GM12878 (cell line): ENCODE data around the gene TMEM209. TPM values are rescaled to one million over a fixed set of nuclear protein-coding genes. Genes with fewer than 3 reads are reported as not detected.

Source experiments
- ATAC-seq: fragments of 200-7000 bp; cut with Tn5 transposase; 3 replicates; pipeline ENCODE4 v1.9.1; 2020; ENCODE audit warnings: mild to moderate bottlenecking, moderate library complexity
- BruUV-seq: library from RNA; stranded (reverse); fragments of 400-500 nt; replicated peaks from 2 replicates; lab custom pipeline; 2021; lab: Mats Ljungman, UMichigan
- CTCF ChIA-PET: fragments of 300-600 bp; sonication (Branson Sonifier 250); formaldehyde crosslinking; extraction: SDS; loops from one replicate; lab custom pipeline; 2021; ENCODE audit warnings: inconsistent platforms; lab: Yijun Ruan, JAX
- POLR2A ChIA-PET: fragments of 350-600 bp; formaldehyde crosslinking; extraction: SDS; loops from one replicate; lab custom pipeline; 2021; ENCODE audit warnings: inconsistent platforms; lab: Charles Lee
- RAD21 ChIA-PET: fragments of 300-600 bp; sonication (Branson Sonifier 250); formaldehyde crosslinking; loops from one replicate; lab custom pipeline; 2023; ENCODE audit warnings: antibody characterized with exemption; ENCODE audit not compliant: unreplicated experiment; lab: Charles Lee
- SMC1A ChIA-PET: fragments of 300-600 bp; sonication (Branson Sonifier 250); formaldehyde crosslinking; loops from one replicate; lab custom pipeline; 2023; ENCODE audit not compliant: unreplicated experiment, uncharacterized antibody; lab: Charles Lee
- DNase-seq: peaks from one replicate; pipeline ENCODE4 v3.0.0-alpha.2; 2011; ENCODE audit warnings: low read depth, low spot score
- FAIRE-seq: peaks from 3 replicates; lab custom pipeline; 2011; peaks lifted over from hg19 to GRCh38; lab: Jason Lieb, UNC
- H2AFZ ChIP-seq: 2 replicates; pipeline ENCODE4 v1.6.0; 2011; ENCODE audit warnings: low read depth, low read length, control low read depth; ENCODE audit not compliant: control insufficient read depth
- H3K27ac ChIP-seq: 2 replicates; pipeline ENCODE4 v1.5.1; 2011; ENCODE audit warnings: control low read depth; ENCODE audit not compliant: control insufficient read depth, insufficient read depth
- H3K27me3 ChIP-seq, 2 experiments: replicated peaks in 1 of 2; 2 replicates each; pipeline versions ENCODE4 v1.6.0 to v1.6.1; 2011; ENCODE audit warnings: low read length in 1 of 2; ENCODE audit not compliant: control insufficient read depth in 2 of 2, insufficient read depth in 2 of 2
- H3K36me3 ChIP-seq, 2 experiments: 2 replicates each; pipeline ENCODE4 v1.5.1; 2011; ENCODE audit warnings: low read length in 1 of 2; ENCODE audit not compliant: control insufficient read depth in 2 of 2, insufficient read depth in 2 of 2
- H3K4me1 ChIP-seq: 2 replicates; pipeline ENCODE4 v1.6.1; 2011; ENCODE audit warnings: mild to moderate bottlenecking, low read length, moderate library complexity, mixed read lengths; ENCODE audit not compliant: control insufficient read depth, insufficient read depth
- H3K4me2 ChIP-seq: 2 replicates; pipeline ENCODE4 v1.6.0; 2011; ENCODE audit warnings: control low read depth; ENCODE audit not compliant: control insufficient read depth, insufficient read depth
- H3K4me3 ChIP-seq: fragments of 200-600 bp; sonication (generic); 2 replicates; pipeline ENCODE4 v1.5.1; 2016
- H3K79me2 ChIP-seq: 2 replicates; pipeline ENCODE4 v1.6.0; 2011; ENCODE audit warnings: low read length; ENCODE audit not compliant: control insufficient read depth, insufficient read depth
- H3K9ac ChIP-seq: 2 replicates; pipeline ENCODE4 v1.8.0; 2011; ENCODE audit warnings: low read length, control low read depth, mixed read lengths; ENCODE audit not compliant: control insufficient read depth, insufficient read depth
- H3K9me3 ChIP-seq: replicated peaks from 3 replicates; pipeline ENCODE4 v1.5.1; 2011; ENCODE audit warnings: mild to moderate bottlenecking, low read length; ENCODE audit not compliant: control insufficient read depth, insufficient read depth
- H4K20me1 ChIP-seq: 2 replicates; pipeline ENCODE4 v1.6.0; 2011; ENCODE audit not compliant: control insufficient read depth, insufficient read depth
- CUX1 ChIP-seq: IDR thresholded peaks from 2 replicates; pipeline ENCODE4 v1.6.1; 2012; ENCODE audit warnings: improper control_type of control experiment, low read depth, low read length; ENCODE audit not compliant: insufficient replicate concordance
- IKZF2 ChIP-seq, 2 experiments: fragments of 450-650 bp; IDR thresholded peaks; 2 replicates each; pipeline ENCODE4 v1.6.1; 2017; ENCODE audit warnings: mild to moderate bottlenecking in 2 of 2, moderate library complexity in 2 of 2
- NFYB ChIP-seq: IDR thresholded peaks from 2 replicates; pipeline ENCODE4 v1.6.1; 2011; ENCODE audit warnings: low read depth, mild to moderate bottlenecking, low read length, improper control_type of control experiment, moderate library complexity; ENCODE audit not compliant: insufficient read depth
- SREBF2 ChIP-seq: IDR thresholded peaks from 2 replicates; pipeline ENCODE4 v1.6.1; 2012; ENCODE audit warnings: mild to moderate bottlenecking, low read length
- STAT1 ChIP-seq: fragments of 450-650 bp; conservative IDR thresholded peaks from 2 replicates; pipeline ENCODE4 v1.6.1; 2014; ENCODE audit warnings: antibody characterized with exemption, mild to moderate bottlenecking
- WGBS: methylation state at CpG from one replicate; pipeline ENCODE4 v1.1.6; 2016; ENCODE audit warnings: low lambda C conversion rate; ENCODE audit not compliant: insufficient replicate concordance, insufficient coverage; ENCODE audit errors: missing lambda C conversion rate; 5-methylcytosine and 5-hydroxymethylcytosine counted together
- in situ Hi-C: fragments of 300-500 bp; cut with MboI; formaldehyde crosslinking; loops from 9 replicates; pipeline ENCODE4 v1.14.3; 2018; ENCODE audit warnings: mixed read lengths
- intact Hi-C: fragments of 100-400 bp; cut with micrococcal nuclease; formaldehyde crosslinking; loops from one replicate; pipeline ENCODE4 v1.14.2; 2022; ENCODE audit not compliant: unreplicated experiment
- polyA plus RNA-seq, 11 experiments: library from polyadenylated mRNA; depleted of rRNA in 4 of 11; unstranded in 6 of 11; stranded (reverse) in 5 of 11; fragments of >200 nt; fragmentation: Nextera tagmentation in 4 of 11; fragmentation: Illumina TruSeq in 1 of 11; extraction: Ambion mirVana in 4 of 11; extraction: Trizol in 1 of 11; gene quantifications; 1 replicate in 1 of 11; 2 replicates in 10 of 11; pipeline versions ENCODE4 v1.2.1 to v1.2.3, GENCODE V29; 2011 to 2016; ENCODE audit warnings: inconsistent platforms in 2 of 11, missing spikeins in 2 of 11, low read depth in 1 of 11
- total RNA-seq, 4 experiments: library from RNA; depleted of rRNA in 3 of 4; stranded (reverse); fragments of >200 nt in 3 of 4; fragmentation: Illumina TruSeq in 1 of 4; extraction: Trizol in 1 of 4; gene quantifications; 2 replicates each; pipeline versions ENCODE4 v1.2.1 to v1.2.3, GENCODE V29; 2013 to 2021

TMEM209 gene
- total and polyA plus RNA-seq, 10 of the 15 experiments (the other 5 are each of a cell fraction or from before 2014, with no cell fraction given), result 22.1 to 41.2 (median 35.1) TPM

- ChIA-PET POLR2A (no interaction called here), CTCF (interaction anchor here (1.0 kb wide), 1 partner anchor 50 kb away, joined by 3 read pairs; no protein-coding TSS in a partner anchor), RAD21 (interaction anchor here (0.6 kb wide), 1 partner anchor 1370 kb away, joined by 3 read pairs; no protein-coding TSS in a partner anchor), SMC1A (interaction anchor here (0.6 to 1.8 kb wide), 2 partner anchors 13 to 26 kb away, joined by 3 to 4 read pairs; no protein-coding TSS in a partner anchor)
- Histone ChIP-seq H3K4me3 (no peak overlapping the region), H3K27me3 (no peaks in the 10 kb centered on the region), H3K4me2 (no peak overlapping the region), H3K9me3 (no peaks in the 10 kb centered on the region), H3K4me1 (no peaks in the 10 kb centered on the region), H2AFZ (no peak overlapping the region), H3K36me3 (peaks cover 7% of the 10 kb centered on the region in 2 experiments), H3K27ac (no peak overlapping the region), H4K20me1 (no peaks in the 10 kb centered on the region), H3K9ac (no peak overlapping the region), H3K79me2 (no peaks in the 10 kb centered on the region)
- DNase-seq (no peak), ATAC-seq (no peak), FAIRE-seq (no peak)
- 97% methylated on average over 2 of the region's 2 CpGs for WGBS
- in situ Hi-C loops, result no loop called here
- no TSS peak for BruUV-seq
- no peak for TF ChIP-seq SREBF2
- intact Hi-C loops, result no loop called here
These were observed 45.2 kb downstream of the TMEM209 start for GRCh38 chr7:130160023-130160422.

GRCh38 chr7:130157700-130158099, 47.5 kb downstream of the TMEM209 start:
- DNase-seq (no peak), FAIRE-seq (no peak), ATAC-seq (no peak)
- ChIA-PET CTCF (no interaction called here), SMC1A (interaction anchor here (0.6 kb wide), 1 partner anchor 804 kb away, joined by 3 read pairs; no protein-coding TSS in a partner anchor), POLR2A (no interaction called here), RAD21 (no interaction called here)
- in situ Hi-C loops, result no loop called here
- Histone ChIP-seq H4K20me1 (no peaks in the 10 kb centered on the region), H3K36me3 (peaks cover 3 to 5% of the 10 kb centered on the region in 2 experiments), H3K4me1 (peaks cover 4% of the 10 kb centered on the region), H3K9ac (no peak overlapping the region), H3K79me2 (no peaks in the 10 kb centered on the region), H3K9me3 (no peaks in the 10 kb centered on the region), H3K27ac (no peak overlapping the region), H3K4me2 (no peak overlapping the region), H3K27me3 (no peaks in the 10 kb centered on the region), H3K4me3 (no peak overlapping the region), H2AFZ (no peak overlapping the region)
- 82% methylated on average over 7 of the region's 7 CpGs for WGBS
- TF ChIP-seq IKZF2 (IDR thresholded peaks at IDR 0.05), result no peak
- TF ChIP-seq STAT1, result no peak
- no peak for TF ChIP-seq CUX1
- no peak for TF ChIP-seq NFYB
- no TSS peak for BruUV-seq
- intact Hi-C loops, result no loop called here
